Smooth muscle cell (in vitro differentiated cells): ENCODE results near the gene SRF. TPM values are rescaled to one million over a fixed set of nuclear protein-coding genes. Genes with fewer than 3 reads are reported as not detected.

ENCODE experiments used
- DNase-seq: peaks from one replicate; lab custom pipeline; 2025; ENCODE audit not compliant: unreplicated experiment; lab: John Stamatoyannopoulos, UW
- H2AFZ ChIP-seq: fragments of 200-600 bp; sonication (generic); 2 replicates; pipeline ENCODE4 v1.6.0; 2016; ENCODE audit warnings: antibody characterized with exemption, low read depth, mild to moderate bottlenecking
- H3F3A ChIP-seq: fragments of 200-600 bp; sonication (generic); 2 replicates; pipeline ENCODE4 v1.6.0; 2017; ENCODE audit warnings: antibody characterized with exemption, low read depth
- H3K27ac ChIP-seq: fragments of 200-600 bp; sonication (generic); 2 replicates; pipeline ENCODE4 v1.5.1; 2016; ENCODE audit warnings: low read depth, mild to moderate bottlenecking
- H3K27me3 ChIP-seq: fragments of 200-600 bp; sonication (generic); 2 replicates; pipeline ENCODE4 v1.6.1; 2016; ENCODE audit warnings: low read depth, mild to moderate bottlenecking
- H3K36me3 ChIP-seq: fragments of 200-600 bp; sonication (generic); 2 replicates; pipeline ENCODE4 v1.5.1; 2016; ENCODE audit warnings: low read depth
- H3K4me1 ChIP-seq: fragments of 200-600 bp; sonication (generic); 2 replicates; pipeline ENCODE4 v1.5.1; 2016; ENCODE audit warnings: low read depth
- H3K4me2 ChIP-seq: fragments of 200-600 bp; sonication (generic); 2 replicates; pipeline ENCODE4 v1.6.0; 2016; ENCODE audit warnings: mild to moderate bottlenecking
- H3K4me3 ChIP-seq: fragments of 200-600 bp; sonication (generic); 2 replicates; pipeline ENCODE4 v1.5.1; 2016; ENCODE audit warnings: mild to moderate bottlenecking
- H3K79me2 ChIP-seq: fragments of 200-600 bp; sonication (generic); 2 replicates; pipeline ENCODE4 v1.6.0; 2016; ENCODE audit warnings: low read depth, mild to moderate bottlenecking
- H3K9ac ChIP-seq: fragments of 200-600 bp; sonication (generic); 2 replicates; pipeline ENCODE4 v1.6.0; 2016; ENCODE audit warnings: low read depth
- H3K9me3 ChIP-seq: fragments of 200-600 bp; sonication (generic); replicated peaks from 2 replicates; pipeline ENCODE4 v1.5.1; 2016; ENCODE audit warnings: low read depth
- H4K20me1 ChIP-seq: fragments of 200-600 bp; sonication (generic); 2 replicates; pipeline ENCODE4 v1.6.0; 2016; ENCODE audit warnings: low read depth
- CTCF ChIP-seq: fragments of 200-600 bp; sonication (generic); IDR thresholded peaks from 2 replicates; pipeline ENCODE4 v1.5.1; 2017; ENCODE audit warnings: borderline replicate concordance, mild to moderate bottlenecking, antibody characterized with exemption; ENCODE audit not compliant: insufficient read depth, poor library complexity, severe bottlenecking
- WGBS: methylation state at CpG from one replicate; pipeline ENCODE4 v1.1.7; 2016; ENCODE audit warnings: low lambda C conversion rate; 5-methylcytosine and 5-hydroxymethylcytosine counted together
- polyA plus RNA-seq: library from polyadenylated mRNA; unstranded; fragments of >200 nt; fragmentation: Nextera tagmentation; extraction: Ambion mirVana; gene quantifications from 2 replicates; pipeline ENCODE4 v1.2.1, GENCODE V29; 2016
- total RNA-seq: library from RNA; depleted of rRNA; stranded (reverse); fragments of >200 nt; gene quantifications from 2 replicates; pipeline ENCODE4 v1.2.3, GENCODE V29; 2014

SRF gene
- total and polyA plus RNA-seq, 2 experiments from 2014 or later = 6.8 to 22.9 TPM

DNA sequence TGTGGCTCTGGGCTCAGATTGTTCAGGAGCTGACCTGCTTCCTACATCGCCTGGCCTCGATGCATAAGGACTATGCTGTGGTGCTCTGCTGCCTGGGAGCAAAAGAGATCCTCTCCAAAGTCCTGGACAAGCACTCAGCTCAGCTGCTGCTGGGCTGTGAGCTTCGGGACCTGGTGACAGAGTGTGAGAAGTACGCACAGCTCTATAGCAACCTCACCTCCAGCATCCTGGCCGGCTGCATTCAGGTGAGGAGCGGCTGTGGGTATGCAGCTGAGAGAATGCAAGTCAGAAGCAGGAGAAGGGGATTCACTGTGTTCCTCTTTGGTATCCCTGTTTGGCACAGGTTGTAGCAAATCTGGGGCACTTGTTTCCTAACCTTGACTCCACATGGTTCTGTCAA, 28.8 kb downstream of the SRF start:
- TF ChIP-seq CTCF = no peak
- Histone ChIP-seq H3F3A (no peaks in the 10 kb centered on the region), H3K27ac (no peak overlapping the region), H4K20me1 (no peaks in the 10 kb centered on the region), H3K36me3 (no peaks in the 10 kb centered on the region), H3K4me3 (no peak overlapping the region), H3K4me1 (no peaks in the 10 kb centered on the region), H3K9ac (no peak overlapping the region), H2AFZ (no peak overlapping the region), H3K9me3 (no peaks in the 10 kb centered on the region), H3K27me3 (no peaks in the 10 kb centered on the region), H3K4me2 (no peak overlapping the region), H3K79me2 (no peaks in the 10 kb centered on the region)
- no peak for DNase-seq
- 92% methylated on average over 6 of the region's 6 CpGs for whole genome bisulfite sequencing

DNA sequence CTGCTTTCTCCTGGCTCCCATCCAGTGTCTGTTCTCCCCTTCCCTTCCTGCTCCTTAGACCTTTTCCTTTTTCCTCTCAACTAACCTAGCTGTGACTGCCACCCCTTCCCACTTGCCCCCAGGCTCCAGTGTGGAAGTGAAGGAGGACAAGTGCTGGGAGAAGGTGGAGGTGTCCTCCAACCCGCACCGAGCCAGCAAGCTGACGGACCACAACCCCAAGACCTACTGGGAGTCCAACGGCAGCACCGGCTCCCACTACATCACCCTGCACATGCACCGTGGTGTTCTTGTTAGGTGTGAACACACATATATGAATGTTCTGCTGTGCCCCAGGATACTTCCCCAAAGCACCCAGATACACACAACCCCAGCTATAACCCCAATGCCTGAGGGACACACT, 29.5 kb downstream of the SRF start:
- H3K36me3 ChIP-seq = no peaks in the 10 kb centered on the region
- no peak overlapping the region for H3K4me3 ChIP-seq
- no peak overlapping the region for H3K9ac ChIP-seq
- H3K79me2 ChIP-seq = no peaks in the 10 kb centered on the region
- no peak overlapping the region for H2AFZ ChIP-seq
- WGBS = 97% methylated on average over 6 of the region's 6 CpGs
- no peak overlapping the region for H3K27ac ChIP-seq
- no peaks in the 10 kb centered on the region for H4K20me1 ChIP-seq
- no peak for DNase-seq
- no peaks in the 10 kb centered on the region for H3K27me3 ChIP-seq
- no peaks in the 10 kb centered on the region for H3F3A ChIP-seq
- no peak for TF ChIP-seq CTCF
- no peaks in the 10 kb centered on the region for H3K9me3 ChIP-seq
- H3K4me2 ChIP-seq = no peak overlapping the region
- H3K4me1 ChIP-seq = no peaks in the 10 kb centered on the region

DNA sequence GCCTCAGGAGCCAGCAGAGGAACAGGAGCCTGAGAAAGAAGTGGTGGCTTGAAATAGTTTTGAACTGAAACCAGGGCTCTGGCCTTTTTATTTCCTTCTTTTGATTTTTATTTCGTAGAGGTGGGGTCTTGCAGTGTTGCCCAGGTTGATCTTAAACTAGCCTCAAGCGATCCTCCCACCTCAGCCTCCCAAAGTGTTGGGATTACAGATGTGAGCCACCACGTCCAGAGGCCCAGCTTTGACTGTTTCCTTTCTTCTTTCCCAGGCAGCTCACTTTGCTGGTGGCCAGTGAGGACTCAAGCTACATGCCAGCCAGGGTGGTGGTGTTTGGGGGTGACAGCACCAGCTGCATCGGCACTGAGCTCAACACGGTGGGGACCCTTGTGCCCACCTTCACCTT, 31.4 kb downstream of the SRF start:
- TF ChIP-seq CTCF = no peak
- Histone ChIP-seq H3K4me2 (no peak overlapping the region), H3K27me3 (no peaks in the 10 kb centered on the region), H3K79me2 (no peaks in the 10 kb centered on the region), H4K20me1 (no peaks in the 10 kb centered on the region), H3K4me3 (no peak overlapping the region), H3F3A (no peaks in the 10 kb centered on the region), H2AFZ (no peak overlapping the region), H3K4me1 (no peaks in the 10 kb centered on the region), H3K9ac (no peak overlapping the region), H3K27ac (no peak overlapping the region), H3K9me3 (no peaks in the 10 kb centered on the region), H3K36me3 (no peaks in the 10 kb centered on the region)
- 88% methylated on average over 5 of the region's 5 CpGs for WGBS
- no peak for DNase-seq

DNA sequence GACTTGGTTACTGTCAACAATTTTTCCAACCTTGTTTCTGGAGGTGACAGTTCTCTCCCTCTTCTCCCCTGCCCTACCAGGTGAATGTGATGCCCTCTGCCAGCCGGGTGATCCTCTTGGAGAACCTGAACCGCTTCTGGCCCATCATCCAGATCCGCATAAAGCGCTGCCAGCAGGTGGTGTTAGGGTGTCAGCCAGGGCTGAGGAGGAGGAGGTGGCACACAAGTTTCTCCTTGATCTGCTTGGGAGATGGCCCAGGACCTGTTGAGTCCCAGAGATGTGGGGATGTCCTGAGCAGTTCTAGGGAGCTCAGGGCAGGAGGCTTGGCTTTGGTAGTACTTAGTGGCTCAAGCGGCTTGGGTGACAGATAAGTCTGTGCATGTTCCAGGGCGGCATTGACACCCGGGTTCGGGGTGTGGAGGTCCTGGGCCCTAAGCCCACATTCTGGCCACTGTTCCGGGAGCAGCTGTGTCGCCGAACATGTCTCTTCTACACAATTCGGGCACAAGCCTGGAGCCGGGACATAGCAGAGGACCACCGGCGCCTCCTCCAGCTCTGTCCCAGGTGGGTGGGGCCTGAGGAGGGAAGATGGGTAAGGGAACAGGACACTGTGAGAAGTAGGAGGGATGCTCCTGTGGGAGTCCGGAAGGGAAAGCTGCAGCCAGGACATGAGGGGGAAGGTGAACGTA, 32.1 kb downstream of the SRF start:
- DNase-seq = no peak
- Histone ChIP-seq H3K36me3 (no peaks in the 10 kb centered on the region), H3K27ac (no peak overlapping the region), H2AFZ (no peak overlapping the region), H3K9ac (no peak overlapping the region), H3K9me3 (no peaks in the 10 kb centered on the region), H3K4me3 (no peak overlapping the region), H3F3A (no peaks in the 10 kb centered on the region), H3K79me2 (no peaks in the 10 kb centered on the region), H3K4me1 (no peaks in the 10 kb centered on the region), H3K4me2 (no peak overlapping the region), H4K20me1 (no peaks in the 10 kb centered on the region), H3K27me3 (no peaks in the 10 kb centered on the region)
- WGBS = 94% methylated on average over 17 of the region's 17 CpGs
- TF ChIP-seq CTCF = no peak
